Lower leg skin (tissue), 4 donors: Measurements from ENCODE around the gene FAM72B. TPM values are rescaled to one million over a fixed set of nuclear protein-coding genes. Genes with fewer than 3 reads are reported as not detected.
"Not testable (repeated sequence)": the region's sequence is repeated elsewhere in the genome, so short reads cannot be mapped to it uniquely, and the experiment has no call there.

Source experiments
- DNase-seq, 2 donors: peaks; one replicate each; pipeline ENCODE4 v3.0.0-alpha.2; 2019; ENCODE audit warnings: low spot score in 2 of 2
- H3K4me3 ChIP-seq: fragments of 200-600 bp; sonication (generic); 2 replicates; pipeline ENCODE4 v1.5.1; 2017; ENCODE audit warnings: mild to moderate bottlenecking, low read depth; ENCODE audit not compliant: poor library complexity, severe bottlenecking
- WGBS, 2 donors: methylation state at CpG; one replicate each; pipeline ENCODE4 v1.1.5; 2018; 5-methylcytosine and 5-hydroxymethylcytosine counted together
- intact Hi-C: fragments of 100-400 bp; cut with DNase I; formaldehyde crosslinking; loops from one replicate; pipeline ENCODE4 v1.15.0; 2023; ENCODE audit warnings: low total_unique reads
- total RNA-seq, 4 donors: library from RNA; depleted of rRNA; stranded (reverse); fragments of >200 nt; gene quantifications; one replicate each; pipeline ENCODE4 v1.1.0, GENCODE V29; 2016

The FAM72B gene
- total RNA-seq = 1 to 10 TPM in 3 of 4 donors, under 1 TPM in 1; 0.88 to 3.3 (median 1.6) TPM

- 1% methylated on average over 29 to 38 of the region's 54 CpGs for WGBS, 2 donors
- intact Hi-C loops, H3K4me3 ChIP-seq: not testable (repeated sequence)
- peak; percentile 98 to 99 for DNase-seq
Observed at GRCh38 chr1:121184290-121185127, at the start of gene FAM72B, which contains the start of gene SRGAP2C. Gene FAM72B (minus strand): TSS chr1:121184340. CDS start chr1:121183489, 851 bp downstream. Gene SRGAP2C (plus strand): TSS chr1:121184975. CDS start chr1:121187447, 2,472 bp downstream.

- H3K4me3 ChIP-seq, intact Hi-C loops, DNase-seq: not testable (repeated sequence)
- 76 to 83% methylated on average over 1 of the region's 4 CpGs for WGBS, 2 donors
Observed at GRCh38 chr1:121232445-121233125, 48.4 kb upstream of the FAM72B start.

GRCh38 chr1:121230636-121231035 is 46.5 kb upstream of the FAM72B start:
- intact Hi-C loops, DNase-seq, H3K4me3 ChIP-seq: not testable (repeated sequence)
- 75 to 86% methylated on average over 1 to 2 of the region's 4 CpGs for WGBS, 2 donors

- H3K4me3 ChIP-seq, DNase-seq, intact Hi-C loops: not testable (repeated sequence)
- 67% methylated on average over 1 of the region's 9 CpGs; no CpG with 5 or more reads in 1 of the 2 donors for WGBS, 2 donors
Observed at GRCh38 chr1:121227544-121228330, 43.6 kb upstream of the FAM72B start.

- intact Hi-C loops, H3K4me3 ChIP-seq, DNase-seq: not testable (repeated sequence)
- 75% methylated on average over 1 of the region's 2 CpGs; no CpG with 5 or more reads in 1 of the 2 donors for WGBS, 2 donors
Observed at GRCh38 chr1:121226925-121227324, 42.8 kb upstream of the FAM72B start.

GRCh38 chr1:121226295-121226904 is 42.3 kb upstream of the FAM72B start:
- 76 to 100% methylated on average over 2 of the region's 4 CpGs for WGBS, 2 donors
- intact Hi-C loops, DNase-seq, H3K4me3 ChIP-seq: not testable (repeated sequence)

- WGBS, 2 donors = 67% methylated on average over 3 of the region's 4 CpGs; no CpG with 5 or more reads in 1 of the 2 donors
- intact Hi-C loops, DNase-seq, H3K4me3 ChIP-seq: not testable (repeated sequence)
Observed at GRCh38 chr1:121224714-121225113, 40.6 kb upstream of the FAM72B start.

- H3K4me3 ChIP-seq, DNase-seq, intact Hi-C loops: not testable (repeated sequence)
- 73 to 92% methylated on average over 1 of the region's 1 CpG for WGBS, 2 donors
Observed at GRCh38 chr1:121221770-121222169, 37.6 kb upstream of the FAM72B start.

- no CpG with 5 or more reads among the region's 1 CpG for WGBS, 2 donors
- intact Hi-C loops, DNase-seq, H3K4me3 ChIP-seq: not testable (repeated sequence)
Observed at GRCh38 chr1:121216676-121217075, 32.5 kb upstream of the FAM72B start.

- intact Hi-C loops, DNase-seq: not testable (repeated sequence)
- 43 to 100% methylated on average over 1 of the region's 1 CpG for WGBS, 2 donors
Observed at GRCh38 chr1:121215699-121216417, 31.7 kb upstream of the FAM72B start.

GRCh38 chr1:121214544-121215156 is 30.5 kb upstream of the FAM72B start:
- intact Hi-C loops, H3K4me3 ChIP-seq, DNase-seq: not testable (repeated sequence)
- WGBS, 2 donors = 30% methylated on average over 2 of the region's 5 CpGs; no CpG with 5 or more reads in 1 of the 2 donors

More at GRCh38 chr1:121215699-121216417, 31.7 kb upstream of the FAM72B start:
- not testable (repeated sequence) for H3K4me3 ChIP-seq

- H3K4me3 ChIP-seq, DNase-seq, intact Hi-C loops: not testable (repeated sequence)
- WGBS, 2 donors = 97 to 98% methylated on average over 5 to 7 of the region's 9 CpGs
Observed at GRCh38 chr1:121213491-121213890, 29.4 kb upstream of the FAM72B start.

GRCh38 chr1:121210778-121211177 is 26.6 kb upstream of the FAM72B start:
- DNase-seq, intact Hi-C loops, H3K4me3 ChIP-seq: not testable (repeated sequence)
- 59 to 61% methylated on average over 2 of the region's 2 CpGs for WGBS, 2 donors
